GM18519 (cell line): ENCODE measurements around the gene CERKL.

Experiments
- ATAC-seq: cut with Tn5 transposase; IDR thresholded peaks from one replicate; pipeline ENCODE4 v1.9.1; 2021; ENCODE audit warnings: mild to moderate bottlenecking, moderate library complexity; ENCODE audit not compliant: unreplicated experiment, low FRiP score

Gene CERKL

GRCh38 chr2:181628590-181629585 is 28.0 kb downstream of the CERKL start:
- no peak for ATAC-seq

DNA sequence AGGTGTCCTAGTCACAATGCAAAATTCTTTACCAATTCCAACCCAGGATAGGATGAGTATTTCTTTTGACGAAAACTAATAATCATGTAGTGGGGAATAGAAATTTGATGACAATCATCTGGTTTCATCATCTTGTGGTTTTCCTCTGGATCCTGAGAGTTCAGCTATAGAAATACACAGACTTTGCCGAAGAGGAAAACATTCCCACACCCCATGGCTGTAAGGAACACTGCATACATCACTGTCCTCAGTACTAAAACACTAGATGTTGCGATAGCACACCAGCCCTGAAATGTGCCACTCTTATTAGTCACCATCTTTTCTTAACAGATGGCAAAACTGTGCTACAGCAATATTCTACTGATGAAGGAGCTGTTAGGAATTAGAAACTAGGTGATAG is 29.4 kb downstream of the CERKL start:
- ATAC-seq, result no peak

DNA sequence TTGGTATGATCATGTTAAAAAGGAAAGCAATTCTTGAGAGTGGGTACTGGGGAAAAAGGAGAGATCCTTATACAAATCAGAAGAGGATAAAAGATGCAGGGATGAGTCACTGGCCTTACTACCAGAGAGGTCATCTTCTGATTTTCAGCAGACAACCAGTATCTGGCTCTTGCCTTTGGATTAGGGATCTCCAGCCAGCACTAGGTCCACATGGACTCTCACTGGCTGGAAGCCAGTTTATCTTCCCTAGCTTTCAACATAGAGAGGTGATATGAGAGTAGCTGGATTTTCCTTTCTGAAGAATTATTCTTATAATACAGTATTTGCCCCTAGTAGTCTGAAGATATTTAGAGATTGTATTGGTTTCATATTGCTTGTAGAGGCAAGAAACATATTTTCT is 30.2 kb downstream of the CERKL start:
- ATAC-seq, result no peak

DNA sequence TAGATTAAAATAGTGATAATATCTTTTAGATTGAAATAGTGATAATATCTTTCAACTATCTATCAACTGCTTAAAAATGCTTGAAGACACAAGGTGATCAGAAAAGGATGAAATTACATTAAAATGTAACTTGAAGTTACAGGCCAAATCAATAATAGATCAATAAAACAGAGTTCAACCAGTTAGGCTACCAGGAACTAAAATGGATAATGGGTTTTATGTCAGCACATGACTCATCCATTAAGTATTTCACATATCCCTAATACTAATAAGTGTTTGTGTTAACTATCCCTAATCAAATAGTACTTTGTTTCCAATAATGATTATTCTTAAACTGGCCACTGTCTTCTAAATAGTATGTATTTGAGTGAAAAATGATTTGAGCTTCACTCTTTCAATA is 33.7 kb downstream of the CERKL start:
- ATAC-seq, result no peak

DNA sequence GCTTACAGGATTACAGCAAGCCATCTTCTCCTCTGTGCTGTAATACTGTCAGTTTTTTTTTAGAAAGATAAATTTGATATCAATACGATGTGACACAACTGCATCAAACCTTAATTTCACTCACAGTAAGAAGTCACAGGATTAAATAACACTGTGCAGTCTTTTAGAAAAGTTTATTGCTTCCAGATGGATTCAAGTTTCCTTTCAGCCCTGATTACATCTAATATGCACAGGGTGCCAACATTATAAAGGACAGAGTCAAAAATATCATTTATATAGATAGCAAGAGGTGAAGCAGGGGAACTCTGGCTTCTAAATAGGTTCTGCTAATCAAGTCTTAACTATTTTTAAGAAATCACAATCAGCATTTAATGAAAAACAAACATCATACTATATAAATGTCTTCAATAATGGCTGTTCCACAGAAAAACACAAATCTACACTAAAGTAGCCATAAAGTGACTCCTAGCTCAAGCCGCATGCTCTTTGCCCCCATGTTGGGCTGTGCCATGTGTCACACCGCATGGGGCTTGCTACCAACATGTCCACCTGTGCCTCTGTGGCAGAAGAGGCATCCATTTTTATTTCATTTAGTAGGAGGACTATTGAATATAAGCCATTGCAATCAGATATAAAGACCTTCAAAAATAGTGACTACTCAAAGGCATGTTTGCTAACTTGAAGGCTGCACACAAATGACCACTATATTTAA is 35.0 kb downstream of the CERKL start:
- no peak for ATAC-seq

- no peak for ATAC-seq
Observed at GRCh38 chr2:181619516-181619915, 37.4 kb downstream of the CERKL start.

- no peak for ATAC-seq
Observed at GRCh38 chr2:181616715-181617114, 40.2 kb downstream of the CERKL start.

- no peak for ATAC-seq
Observed at GRCh38 chr2:181614874-181615638, 41.8 kb downstream of the CERKL start.

DNA sequence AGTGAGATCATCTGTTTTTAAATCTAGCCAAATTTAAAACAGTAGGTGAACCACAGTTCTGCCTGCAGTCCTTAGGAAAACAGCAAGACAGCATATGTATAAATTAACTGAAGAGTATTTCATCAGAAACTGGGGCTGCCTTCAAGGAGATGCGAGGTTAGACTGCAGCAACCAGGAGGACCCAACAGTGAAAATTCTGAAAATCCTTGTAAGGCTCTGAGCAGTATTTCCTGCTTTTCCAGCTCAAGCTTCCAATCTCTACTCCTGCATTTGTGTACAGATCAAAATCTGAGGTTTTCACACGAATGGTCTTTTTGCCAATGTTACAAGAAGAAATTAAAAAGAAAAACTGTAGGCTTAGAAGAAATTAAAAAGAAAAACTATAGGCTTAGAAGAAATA is 43.7 kb downstream of the CERKL start:
- no peak for ATAC-seq

GRCh38 chr2:181607629-181608590 is 49.0 kb downstream of the CERKL start:
- ATAC-seq, result no peak

DNA sequence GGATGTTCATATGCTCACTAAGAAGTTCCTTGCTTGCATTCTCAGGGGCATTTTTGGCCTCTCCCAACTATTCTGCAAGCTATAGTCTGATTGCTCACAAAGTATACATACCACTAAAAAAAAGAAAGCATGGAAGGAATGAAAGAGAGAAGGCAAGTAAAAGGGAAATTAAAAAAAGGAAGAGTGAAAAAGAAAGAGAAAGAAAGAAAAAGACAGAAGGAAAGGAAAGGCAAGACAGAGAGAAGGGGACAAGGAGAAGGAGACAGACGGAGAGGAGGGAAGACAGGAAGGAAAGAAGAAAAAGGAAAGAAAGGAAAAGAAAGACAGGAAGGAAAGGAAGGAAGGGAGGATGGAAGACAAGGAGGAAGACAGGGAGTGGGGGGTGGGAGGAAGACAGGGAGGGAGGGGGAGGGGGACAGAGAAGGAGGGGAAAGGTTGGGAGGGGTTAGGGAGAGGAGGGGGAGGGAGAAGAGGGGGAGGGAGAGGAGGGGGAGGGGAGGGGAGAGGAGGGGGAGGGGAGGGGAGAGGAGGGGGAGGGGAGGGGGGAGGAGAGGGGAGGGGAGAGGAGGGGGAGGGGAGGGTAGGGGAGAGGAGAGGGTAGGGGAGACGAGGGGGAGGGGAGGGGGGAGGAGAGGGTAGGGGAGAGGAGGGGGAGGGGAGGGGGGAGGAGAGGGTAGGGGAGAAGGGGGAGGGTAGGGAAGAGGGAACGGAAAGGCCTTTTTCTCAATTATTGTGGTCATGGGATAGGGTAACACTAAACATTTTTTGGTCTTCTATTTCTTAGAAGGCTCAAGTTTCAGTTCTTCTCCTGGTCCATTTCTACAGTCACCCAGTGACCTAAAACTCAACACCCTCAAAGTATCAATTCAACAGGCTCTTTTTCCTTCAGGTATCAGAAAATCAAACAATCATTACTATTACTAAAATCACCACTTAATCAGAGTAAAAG is 50.7 kb downstream of the CERKL start:
- no peak for ATAC-seq

DNA sequence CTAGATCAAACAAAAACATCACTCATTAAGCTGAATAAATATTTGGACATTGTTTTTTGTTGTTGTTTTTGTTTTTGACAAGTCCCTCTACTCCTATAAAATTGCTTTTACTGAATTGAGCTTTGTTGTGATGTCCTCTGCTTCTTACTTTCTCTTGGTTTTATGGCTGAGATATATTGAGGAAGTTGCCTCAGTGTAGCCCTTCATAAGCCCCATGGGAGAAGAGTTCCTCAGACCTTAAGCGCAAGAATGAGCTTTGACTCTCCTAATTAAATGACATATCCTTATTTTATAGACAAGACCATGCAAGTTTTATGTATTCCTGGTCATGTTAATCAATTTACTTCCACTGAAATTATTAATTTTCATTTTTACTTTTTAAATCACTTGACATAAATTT is 54.9 kb downstream of the CERKL start:
- ATAC-seq, result no peak

DNA sequence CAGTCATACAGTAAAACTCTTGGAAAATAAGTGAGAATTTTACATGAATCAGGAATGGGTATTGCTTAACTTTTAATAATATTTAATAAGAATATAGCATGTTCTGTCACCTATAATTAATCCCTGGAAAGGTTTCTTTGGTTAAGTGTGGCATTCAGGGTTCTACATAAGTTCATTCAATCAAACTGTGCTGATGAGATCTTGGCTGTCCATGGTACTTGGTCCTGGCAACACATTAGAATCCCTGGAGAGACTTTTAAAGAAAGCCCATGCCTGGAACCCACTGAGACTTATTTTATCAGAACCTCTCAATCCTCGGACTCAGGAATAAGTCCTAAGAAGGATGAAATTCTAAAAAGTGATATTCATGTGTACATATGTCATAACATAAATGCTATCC is 60.3 kb downstream of the CERKL start:
- ATAC-seq, result no peak

DNA sequence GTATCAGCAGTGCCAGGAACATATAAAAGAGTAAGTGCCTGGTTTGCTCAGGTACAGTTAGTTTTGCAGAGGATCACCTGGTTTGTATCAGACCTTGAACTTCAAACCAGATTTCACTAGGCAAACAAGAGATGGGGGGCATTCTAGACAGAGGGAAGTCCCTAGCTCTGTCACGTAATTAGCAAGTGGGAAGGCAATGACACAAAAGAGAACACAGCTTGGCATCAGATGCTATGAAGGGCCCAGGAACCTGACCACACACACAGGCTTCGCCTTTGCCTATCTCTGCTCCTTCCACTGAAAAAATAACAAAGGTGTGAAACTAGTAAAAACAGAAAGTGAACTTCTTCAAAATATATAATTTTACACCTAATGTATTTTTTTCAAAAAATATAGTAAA is 62.6 kb downstream of the CERKL start:
- ATAC-seq, result no peak

GRCh38 chr2:181589779-181590178 is 67.1 kb downstream of the CERKL start:
- no peak for ATAC-seq

DNA sequence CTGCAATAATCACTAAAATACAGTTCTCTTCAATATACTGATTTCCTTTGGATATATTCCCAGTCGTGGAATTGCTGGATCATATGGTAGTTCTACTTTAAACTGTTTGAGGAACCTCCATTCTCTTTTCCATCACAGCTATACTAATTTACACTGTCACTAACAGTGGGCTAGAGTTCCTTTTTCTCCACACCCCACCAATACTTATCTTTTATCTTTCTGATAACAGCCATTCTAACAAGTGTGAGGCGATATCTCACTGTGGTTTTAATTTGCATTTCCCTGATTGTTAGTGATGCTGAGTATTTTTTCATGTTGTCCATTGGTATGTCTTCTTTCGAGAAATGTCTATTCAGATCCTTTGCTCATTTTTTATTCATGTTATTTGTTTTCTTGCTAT is 68.4 kb downstream of the CERKL start:
- no peak for ATAC-seq

GRCh38 chr2:181586569-181587081 is 70.3 kb downstream of the CERKL start:
- ATAC-seq, result peak; percentile 76

GRCh38 chr2:181585732-181586131 is 71.2 kb downstream of the CERKL start:
- no peak for ATAC-seq

GRCh38 chr2:181581534-181581933 is 75.4 kb downstream of the CERKL start:
- no peak for ATAC-seq
